Spleen (tissue), 7 donors: ENCODE measurements around the gene UNC13B.

Experiments used
- POLR2A ChIP-seq, 3 donors: fragments of 450-650 bp; IDR thresholded peaks; one replicate each; pipeline ENCODE4 v1.5.1; 2017; ENCODE audit warnings: antibody characterized with exemption in 3 of 3, mild to moderate bottlenecking in 1 of 3
- POLR2AphosphoS5 ChIP-seq, 3 donors: sonication (generic); formaldehyde crosslinking; IDR thresholded peaks; one replicate each; pipeline ENCODE4 v1.5.1; 2017; ENCODE audit warnings: antibody characterized with exemption in 3 of 3
- TF ChIP-seq, protein P1 (sequence below), 11 experiments: fragments of 200-600 bp in 7 of 11; fragments of 450-650 bp in 4 of 11; sonication (generic) in 4 of 11; IDR thresholded peaks in 8 of 11; conservative IDR thresholded peaks in 3 of 11; 1 replicate in 7 of 11; 2 replicates in 4 of 11; pipeline versions ENCODE4 v1.4.0 to v1.8.0; 2016 to 2021; ENCODE audit warnings: antibody characterized with exemption in 11 of 11, inconsistent platforms in 4 of 11, mild to moderate bottlenecking in 1 of 11
- donor health status: DM: no; HTN: no; CAD: no; lungs with moderate emphysema.
- donor health status: DM: no; HTN: no; CAD: no.
- donor health status: DM: no; HTN: no; CAD: no.

DNA sequence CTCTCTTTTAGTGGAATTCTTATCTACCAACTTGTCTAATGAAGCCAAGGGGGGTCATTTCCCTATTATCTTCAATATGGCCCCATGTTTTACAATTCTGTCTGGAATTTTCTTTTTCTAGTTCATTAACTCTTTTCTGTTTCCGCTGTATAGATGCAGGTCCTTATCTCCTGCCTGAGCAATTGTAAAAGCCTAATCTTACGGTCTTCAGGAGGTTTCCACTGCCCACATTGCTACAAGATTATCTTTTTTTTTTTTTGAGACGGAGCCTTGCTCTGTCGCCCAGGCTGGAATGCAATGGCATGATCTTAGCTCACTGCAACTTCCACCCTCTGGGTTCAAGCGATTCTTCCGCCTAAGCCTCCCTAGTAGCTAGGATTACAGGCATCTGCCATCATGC lies 132.3 kb downstream of the UNC13B start:
- TF ChIP-seq, protein P1, sequence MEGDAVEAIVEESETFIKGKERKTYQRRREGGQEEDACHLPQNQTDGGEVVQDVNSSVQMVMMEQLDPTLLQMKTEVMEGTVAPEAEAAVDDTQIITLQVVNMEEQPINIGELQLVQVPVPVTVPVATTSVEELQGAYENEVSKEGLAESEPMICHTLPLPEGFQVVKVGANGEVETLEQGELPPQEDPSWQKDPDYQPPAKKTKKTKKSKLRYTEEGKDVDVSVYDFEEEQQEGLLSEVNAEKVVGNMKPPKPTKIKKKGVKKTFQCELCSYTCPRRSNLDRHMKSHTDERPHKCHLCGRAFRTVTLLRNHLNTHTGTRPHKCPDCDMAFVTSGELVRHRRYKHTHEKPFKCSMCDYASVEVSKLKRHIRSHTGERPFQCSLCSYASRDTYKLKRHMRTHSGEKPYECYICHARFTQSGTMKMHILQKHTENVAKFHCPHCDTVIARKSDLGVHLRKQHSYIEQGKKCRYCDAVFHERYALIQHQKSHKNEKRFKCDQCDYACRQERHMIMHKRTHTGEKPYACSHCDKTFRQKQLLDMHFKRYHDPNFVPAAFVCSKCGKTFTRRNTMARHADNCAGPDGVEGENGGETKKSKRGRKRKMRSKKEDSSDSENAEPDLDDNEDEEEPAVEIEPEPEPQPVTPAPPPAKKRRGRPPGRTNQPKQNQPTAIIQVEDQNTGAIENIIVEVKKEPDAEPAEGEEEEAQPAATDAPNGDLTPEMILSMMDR (IDR thresholded peaks at IDR 0.05 in 8 of 11, conservative IDR thresholded peaks at IDR 0.05 in 3 of 11): no peak
- no peak for TF ChIP-seq POLR2AphosphoS5 (IDR thresholded peaks at IDR 0.05)
- no peak for TF ChIP-seq POLR2A (IDR thresholded peaks at IDR 0.05)
